MCF 10A (cell line): ENCODE measurements around the gene IL1A. TPM values are rescaled to one million over a fixed set of nuclear protein-coding genes. Genes with fewer than 3 reads are reported as not detected.

Source experiments
- BruUV-seq: library from RNA; stranded (reverse); fragments of 400-500 nt; replicated peaks from 2 replicates; lab custom pipeline; 2021; lab: Mats Ljungman, UMichigan
- CTCF ChIA-PET: fragments of 300-600 bp; sonication (Branson Sonifier 250); formaldehyde crosslinking; extraction: SDS; loops from one replicate; lab custom pipeline; 2021; ENCODE audit warnings: antibody characterized with exemption, inconsistent platforms; lab: Yijun Ruan, JAX
- POLR2A ChIA-PET: fragments of 300-600, 350-650 bp; sonication (Branson Sonifier 250); formaldehyde crosslinking; extraction: SDS; loops from one replicate; lab custom pipeline; 2020; ENCODE audit warnings: antibody characterized with exemption, inconsistent platforms; lab: Yijun Ruan, JAX
- DNase-seq: peaks from one replicate; pipeline ENCODE4 v3.0.0-alpha.2; 2018; ENCODE audit not compliant: unreplicated experiment
- H3K27ac Mint-ChIP-seq: one replicate; pipeline ENCODE4 v1.8.0; 2022; ENCODE audit warnings: mild to moderate bottlenecking, low read depth, mixed read lengths; ENCODE audit not compliant: unreplicated experiment
- H3K27me3 Mint-ChIP-seq: one replicate; pipeline ENCODE4 v1.8.0; 2022; ENCODE audit warnings: mixed read lengths; ENCODE audit not compliant: insufficient read depth, unreplicated experiment
- H3K36me3 Mint-ChIP-seq: one replicate; pipeline ENCODE4 v1.8.0; 2022; ENCODE audit warnings: mild to moderate bottlenecking, moderate library complexity, mixed read lengths; ENCODE audit not compliant: insufficient read depth, unreplicated experiment
- H3K4me1 Mint-ChIP-seq: one replicate; pipeline ENCODE4 v1.8.0; 2022; ENCODE audit warnings: mixed read lengths; ENCODE audit not compliant: insufficient read depth, unreplicated experiment
- H3K4me3 Mint-ChIP-seq: one replicate; pipeline ENCODE4 v1.8.0; 2022; ENCODE audit warnings: mild to moderate bottlenecking, moderate library complexity, mixed read lengths; ENCODE audit not compliant: unreplicated experiment
- H3K9me3 Mint-ChIP-seq: one replicate; pipeline ENCODE4 v1.8.0; 2022; ENCODE audit warnings: mixed read lengths; ENCODE audit not compliant: unreplicated experiment
- CTCF ChIP-seq: fragments of 200-600 bp; IDR thresholded peaks from one replicate; pipeline ENCODE4 v1.8.0; 2022; ENCODE audit warnings: antibody characterized with exemption, mild to moderate bottlenecking; ENCODE audit not compliant: unreplicated experiment
- intact Hi-C: fragments of 100-400 bp; cut with micrococcal nuclease; formaldehyde crosslinking; loops from 2 replicates; pipeline ENCODE4 v1.14.1; 2022
- total RNA-seq: library from RNA; stranded (reverse); gene quantifications from 2 replicates; pipeline ENCODE4 v1.2.3, GENCODE V29; 2022

Gene IL1A
- total RNA-seq, 1 experiment from 2014 or later, result 170 TPM

GRCh38 chr2:112819081-112819480 is 34.8 kb upstream of the IL1A start:
- CTCF ChIA-PET, result interaction anchor here (0.6 to 1.6 kb wide), 2 partner anchors 69 to 259 kb away, joined by 3 to 6 read pairs; no protein-coding TSS in a partner anchor
- no peaks in the 10 kb centered on the region for H3K27me3 Mint-ChIP-seq
- H3K4me1 Mint-ChIP-seq, result peaks cover 26% of the 10 kb centered on the region

GRCh38 chr2:112818094-112818902 is 34.0 kb upstream of the IL1A start:
- intact Hi-C loops, result no loop called here
- no peak for TF ChIP-seq CTCF
- Mint-ChIP-seq H3K27me3 (no peaks in the 10 kb centered on the region), H3K36me3 (peaks cover 6% of the 10 kb centered on the region), H3K4me3 (no peak overlapping the region), H3K9me3 (no peaks in the 10 kb centered on the region), H3K4me1 (peaks cover 31% of the 10 kb centered on the region), H3K27ac (no peak overlapping the region)
- POLR2A ChIA-PET, result interaction anchor here (0.9 to 3.2 kb wide), 7 partner anchors 9 to 67 kb away, joined by 3 to 20 read pairs (median 6); partner anchors contain the start of gene IL1B
- no TSS peak for BruUV-seq
- no peak for DNase-seq
- CTCF ChIA-PET, result interaction anchor here (0.6 to 1.6 kb wide), 7 partner anchors 11 to 260 kb away, joined by 3 to 7 read pairs (median 4); partner anchors contain the start of gene IL1A

More at GRCh38 chr2:112819081-112819480, 34.8 kb upstream of the IL1A start:
- no TSS peak for BruUV-seq
- TF ChIP-seq CTCF, result no peak
- H3K4me3 Mint-ChIP-seq, result no peak overlapping the region
- POLR2A ChIA-PET, result interaction anchor here (1.1 to 1.2 kb wide), 2 partner anchors 14 to 17 kb away, joined by 3 to 5 read pairs; no protein-coding TSS in a partner anchor
- H3K27ac Mint-ChIP-seq, result no peak overlapping the region
- no peak for DNase-seq
- H3K9me3 Mint-ChIP-seq, result no peaks in the 10 kb centered on the region
- intact Hi-C loops, result no loop called here
- peaks cover 6% of the 10 kb centered on the region for H3K36me3 Mint-ChIP-seq

GRCh38 chr2:112817082-112817689 is 32.9 kb upstream of the IL1A start:
- no peaks in the 10 kb centered on the region for H3K9me3 Mint-ChIP-seq
- H3K27ac Mint-ChIP-seq, result no peak overlapping the region
- H3K4me1 Mint-ChIP-seq, result peaks cover 42% of the 10 kb centered on the region
- no peak for DNase-seq
- peaks cover 10% of the 10 kb centered on the region for H3K36me3 Mint-ChIP-seq
- intact Hi-C loops, result no loop called here
- TF ChIP-seq CTCF, result no peak
- no peaks in the 10 kb centered on the region for H3K27me3 Mint-ChIP-seq
- CTCF ChIA-PET, result interaction anchor here (0.6 to 1.4 kb wide), 6 partner anchors 24 to 124 kb away, joined by 3 to 6 read pairs (median 4); partner anchors contain the start of gene IL1A
- no TSS peak for BruUV-seq
- no peak overlapping the region for H3K4me3 Mint-ChIP-seq
- POLR2A ChIA-PET, result interaction anchor here (0.6 to 3.2 kb wide), 13 partner anchors 8 to 69 kb away, joined by 3 to 20 read pairs (median 5); partner anchors contain the start of genes IL1A and IL1B
